Gastrocnemius medialis (tissue), 4 donors: Measurements from ENCODE around the gene MUSTN1. TPM values are rescaled to one million over a fixed set of nuclear protein-coding genes. Genes with fewer than 3 reads are reported as not detected.

Source experiments
- ATAC-seq, 2 donors: fragments of 150-250 bp; one replicate each; pipeline ENCODE4 v1.9.1; 2016
- DNase-seq, 2 donors: peaks; one replicate each; pipeline ENCODE4 v3.0.0-alpha.2; 2019
- H3K27ac ChIP-seq, 4 donors: fragments of 200-600 bp; sonication (generic); 1 replicate in 1 of 4; 2 replicates in 3 of 4; pipeline ENCODE4 v1.5.1; 2016 to 2018; ENCODE audit warnings: mild to moderate bottlenecking in 2 of 4, moderate library complexity in 1 of 4
- H3K27me3 ChIP-seq, 3 donors: fragments of 200-600 bp; sonication (generic) in 2 of 3; 1 replicate in 1 of 3; 2 replicates in 2 of 3; pipeline versions ENCODE4 v1.5.1 to v1.6.0; 2016 to 2019; ENCODE audit warnings: mild to moderate bottlenecking in 1 of 3, moderate library complexity in 1 of 3
- H3K36me3 ChIP-seq, 2 donors: fragments of 200-600 bp; sonication (generic) in 1 of 2; one replicate each; pipeline ENCODE4 v1.5.1; 2017 to 2018
- H3K4me1 ChIP-seq, 2 donors: fragments of 200-600 bp; sonication (generic) in 1 of 2; one replicate each; pipeline ENCODE4 v1.5.1; 2016 to 2017; ENCODE audit warnings: mild to moderate bottlenecking in 2 of 2
- H3K4me3 ChIP-seq, 4 donors: fragments of 200-600 bp; sonication (generic) in 3 of 4; 1 replicate in 1 of 4; 2 replicates in 3 of 4; pipeline ENCODE4 v1.5.1; 2016 to 2019; ENCODE audit warnings: mild to moderate bottlenecking in 2 of 4
- H3K9me3 ChIP-seq, 3 donors: fragments of 200-600 bp; sonication (generic) in 2 of 3; 1 replicate in 1 of 3; 2 replicates in 2 of 3; pipeline ENCODE4 v1.5.1; 2016 to 2019
- POLR2A ChIP-seq, 2 donors: fragments of 450-650 bp; IDR thresholded peaks; one replicate each; pipeline ENCODE4 v1.6.1; 2017; ENCODE audit warnings: antibody characterized with exemption in 2 of 2, mild to moderate bottlenecking in 2 of 2, moderate library complexity in 2 of 2
- in situ Hi-C, 4 donors: fragments of 200-750 bp; cut with MboI; loops; one replicate each; pipeline versions ENCODE4 v1.15.0 to v1.8.0; 2017; ENCODE audit warnings: low sequenced_read_pairs in 4 of 4
- intact Hi-C: fragments of 100-400 bp; cut with DNase I; formaldehyde crosslinking; loops from one replicate; pipeline ENCODE4 v1.15.1; 2023; ENCODE audit warnings: low total_unique reads
- total RNA-seq, 4 donors: library from RNA; depleted of rRNA; stranded (reverse); fragments of >200 nt; gene quantifications; one replicate each; pipeline versions ENCODE4 v1.1.0 to v1.2.3, GENCODE V29; 2016
- TF ChIP-seq, protein P1 (sequence below), 5 experiments: fragments of 450-650 bp in 3 of 5; fragments of 200-600 bp in 2 of 5; sonication (generic) in 2 of 5; IDR thresholded peaks in 4 of 5; conservative IDR thresholded peaks in 1 of 5; 1 replicate in 4 of 5; 2 replicates in 1 of 5; pipeline ENCODE4 v1.5.1; 2016 to 2019; ENCODE audit warnings: antibody characterized with exemption in 5 of 5, mild to moderate bottlenecking in 3 of 5, moderate library complexity in 3 of 5

Gene MUSTN1
- total RNA-seq, 4 donors from 2014 or later, result 218 to 2,149 (median 412) TPM

GRCh38 chr3:52860424-52860768 lies 25.6 kb upstream of the MUSTN1 start:
- in situ Hi-C loops, result loop anchor here in 1 of 4 donors (25.0 kb wide), 1 partner anchor 202 kb away; no protein-coding TSS in a partner anchor
- DNase-seq, result no peak
- ATAC-seq, result no peak

DNA sequence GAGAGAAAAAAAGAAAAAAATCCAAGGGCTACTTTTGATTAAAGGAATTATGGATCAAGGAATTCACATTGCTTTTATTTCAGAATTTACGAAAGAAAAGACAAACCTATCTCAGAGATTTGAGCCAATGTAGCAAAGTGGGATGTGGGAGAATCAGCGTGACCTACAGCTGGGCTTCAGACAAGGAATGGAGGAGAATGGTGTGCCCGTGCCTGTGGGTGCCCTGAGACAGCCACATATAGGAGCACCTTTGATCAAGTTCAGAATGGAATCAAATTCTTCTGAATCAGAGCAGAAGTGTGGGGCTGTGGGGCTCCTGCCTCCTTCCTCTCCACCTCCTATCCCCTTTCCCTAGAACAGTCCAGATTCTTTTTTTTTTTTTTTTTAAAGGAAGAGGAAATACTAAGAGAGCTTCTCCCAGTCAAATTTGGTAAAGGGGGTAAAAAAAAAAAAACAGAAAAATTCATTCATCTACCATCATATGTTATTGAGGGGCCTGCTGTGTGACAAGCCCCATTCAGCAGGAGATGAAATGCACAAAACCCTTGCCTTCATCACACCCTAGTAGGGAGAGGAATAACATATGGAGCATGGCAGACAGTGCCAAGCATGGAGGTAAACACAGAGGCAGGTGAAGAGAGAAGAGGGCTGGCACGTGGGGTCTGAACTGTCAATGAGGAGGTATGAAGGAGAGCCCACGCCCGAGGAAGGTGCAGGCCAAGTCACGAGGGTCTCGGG lies 25.0 kb upstream of the MUSTN1 start:
- no peak for ATAC-seq
- TF ChIP-seq, protein P1, sequence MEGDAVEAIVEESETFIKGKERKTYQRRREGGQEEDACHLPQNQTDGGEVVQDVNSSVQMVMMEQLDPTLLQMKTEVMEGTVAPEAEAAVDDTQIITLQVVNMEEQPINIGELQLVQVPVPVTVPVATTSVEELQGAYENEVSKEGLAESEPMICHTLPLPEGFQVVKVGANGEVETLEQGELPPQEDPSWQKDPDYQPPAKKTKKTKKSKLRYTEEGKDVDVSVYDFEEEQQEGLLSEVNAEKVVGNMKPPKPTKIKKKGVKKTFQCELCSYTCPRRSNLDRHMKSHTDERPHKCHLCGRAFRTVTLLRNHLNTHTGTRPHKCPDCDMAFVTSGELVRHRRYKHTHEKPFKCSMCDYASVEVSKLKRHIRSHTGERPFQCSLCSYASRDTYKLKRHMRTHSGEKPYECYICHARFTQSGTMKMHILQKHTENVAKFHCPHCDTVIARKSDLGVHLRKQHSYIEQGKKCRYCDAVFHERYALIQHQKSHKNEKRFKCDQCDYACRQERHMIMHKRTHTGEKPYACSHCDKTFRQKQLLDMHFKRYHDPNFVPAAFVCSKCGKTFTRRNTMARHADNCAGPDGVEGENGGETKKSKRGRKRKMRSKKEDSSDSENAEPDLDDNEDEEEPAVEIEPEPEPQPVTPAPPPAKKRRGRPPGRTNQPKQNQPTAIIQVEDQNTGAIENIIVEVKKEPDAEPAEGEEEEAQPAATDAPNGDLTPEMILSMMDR (IDR thresholded peaks at IDR 0.05 in 4 of 5, conservative IDR thresholded peaks at IDR 0.05 in 1 of 5), result no peak
- TF ChIP-seq POLR2A (IDR thresholded peaks at IDR 0.05), result no peak
- no peak overlapping the region for H3K27ac ChIP-seq
- H3K36me3 ChIP-seq, result peaks cover 0 to 8% of the 10 kb centered on the region in 2 donors
- no peaks in the 10 kb centered on the region for H3K4me1 ChIP-seq
- H3K27me3 ChIP-seq, result no peaks in the 10 kb centered on the region
- intact Hi-C loops, result no loop called here
- no peak overlapping the region for H3K4me3 ChIP-seq
- DNase-seq, result no peak
- no peaks in the 10 kb centered on the region for H3K9me3 ChIP-seq
- in situ Hi-C loops, result loop anchor here in 3 of 4 donors (10.0 to 25.0 kb wide), 4 partner anchors 75 to 215 kb away; no protein-coding TSS in a partner anchor

More at GRCh38 chr3:52860424-52860768, 25.6 kb upstream of the MUSTN1 start:
- TF ChIP-seq POLR2A (IDR thresholded peaks at IDR 0.05), result no peak
- TF ChIP-seq, protein P1 (IDR thresholded peaks at IDR 0.05 in 4 of 5, conservative IDR thresholded peaks at IDR 0.05 in 1 of 5), result no peak
- Histone ChIP-seq H3K4me1 (no peaks in the 10 kb centered on the region), H3K27me3 (no peaks in the 10 kb centered on the region), H3K4me3 (no peak overlapping the region), H3K27ac (no peak overlapping the region), H3K36me3 (peaks cover 0 to 2% of the 10 kb centered on the region in 2 donors), H3K9me3 (no peaks in the 10 kb centered on the region)
- intact Hi-C loops, result no loop called here

DNA sequence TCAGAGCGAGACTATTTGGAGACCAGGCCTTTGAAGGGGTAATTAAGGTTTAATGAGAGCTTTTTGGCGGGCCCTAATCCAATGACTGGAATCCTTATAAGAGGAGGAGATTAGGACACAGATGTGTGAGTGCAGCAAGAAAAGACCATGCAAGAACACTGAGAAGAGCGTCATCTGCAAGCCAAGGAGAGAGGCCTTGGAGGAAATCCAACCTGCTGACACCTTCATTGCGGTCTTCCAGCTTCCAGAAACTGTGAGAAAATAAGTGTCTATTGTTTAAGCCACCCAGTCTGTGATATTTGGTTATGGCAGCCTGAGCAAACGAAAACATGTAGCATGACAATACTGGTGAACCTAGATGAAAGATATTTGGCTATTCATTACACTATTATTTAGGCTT lies 23.0 kb upstream of the MUSTN1 start:
- no peaks in the 10 kb centered on the region for H3K27me3 ChIP-seq
- in situ Hi-C loops (loop anchor here in 3 of 4 donors (10.0 to 25.0 kb wide), 4 partner anchors 77 to 217 kb away; no protein-coding TSS in a partner anchor), intact Hi-C loops (no loop called here)
- H3K27ac ChIP-seq, result no peak overlapping the region
- no peaks in the 10 kb centered on the region for H3K4me1 ChIP-seq
- no peaks in the 10 kb centered on the region for H3K9me3 ChIP-seq
- no peak for TF ChIP-seq POLR2A (IDR thresholded peaks at IDR 0.05)
- TF ChIP-seq, protein P1 (IDR thresholded peaks at IDR 0.05 in 4 of 5, conservative IDR thresholded peaks at IDR 0.05 in 1 of 5), result no peak
- no peak for DNase-seq
- peaks cover 0 to 11% of the 10 kb centered on the region in 2 donors for H3K36me3 ChIP-seq
- no peak overlapping the region for H3K4me3 ChIP-seq
- no peak for ATAC-seq

DNA sequence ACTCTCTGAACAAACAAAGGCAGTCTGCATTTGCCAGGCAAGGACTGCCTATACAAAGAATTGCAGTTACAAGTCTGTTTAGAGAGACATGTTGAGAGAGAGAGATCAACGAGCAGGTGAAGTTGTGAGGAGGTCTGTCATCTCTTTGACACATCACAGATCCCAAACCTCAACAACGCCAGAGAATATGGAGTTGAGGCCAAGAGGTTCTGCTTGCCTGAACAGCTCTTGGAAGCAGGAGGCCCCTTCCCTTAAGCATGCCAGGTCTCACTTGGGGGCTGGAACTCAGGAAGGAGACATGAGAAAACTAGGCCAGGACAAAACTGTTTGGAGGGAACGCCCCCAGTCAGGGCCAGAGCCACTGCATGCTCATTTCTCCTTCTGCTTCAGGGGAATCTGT lies 22.3 kb upstream of the MUSTN1 start:
- ATAC-seq (no peak), DNase-seq (no peak)
- Histone ChIP-seq H3K9me3 (no peaks in the 10 kb centered on the region), H3K4me3 (no peak overlapping the region), H3K36me3 (peaks cover 0 to 16% of the 10 kb centered on the region in 2 donors), H3K27ac (no peak overlapping the region), H3K4me1 (no peaks in the 10 kb centered on the region), H3K27me3 (no peaks in the 10 kb centered on the region)
- intact Hi-C loops (no loop called here), in situ Hi-C loops (loop anchor here in 3 of 4 donors (10.0 to 25.0 kb wide), 4 partner anchors 78 to 218 kb away; no protein-coding TSS in a partner anchor)
- TF ChIP-seq POLR2A (IDR thresholded peaks at IDR 0.05), result no peak
- TF ChIP-seq, protein P1 (IDR thresholded peaks at IDR 0.05 in 4 of 5, conservative IDR thresholded peaks at IDR 0.05 in 1 of 5), result no peak
